ENCODE data around the gene UTY. TPM values are rescaled to one million over a fixed set of nuclear protein-coding genes. Genes with fewer than 3 reads are reported as not detected.

UTY gene
- total RNA-seq, 2 experiments from 2014 or later = 21.4 to 21.9 TPM

- Mint-ChIP-seq H3K4me1 (ENCODE audit: low read depth) (peaks cover 21% of the 10 kb centered on the region), H3K4me3 (peak overlapping the region; percentile 47), H3K27ac (peak overlapping the region; percentile 81), H3K9me3 (no peaks in the 10 kb centered on the region), H3K36me3 (ENCODE audit: low read depth) (peaks cover 3% of the 10 kb centered on the region), H3K27me3 (no peaks in the 10 kb centered on the region)
- POLR2A ChIA-PET = no interaction called here
- intact Hi-C loops (cut with micrococcal nuclease) = no loop called here
- CTCF ChIA-PET = interaction anchor here (0.9 kb wide), 1 partner anchor 27 kb away, joined by 4 read pairs; no protein-coding TSS in a partner anchor
- ATAC-seq (peak; percentile 71), DNase-seq (peak; percentile 27)
- no peak for TF ChIP-seq CTCF (IDR thresholded peaks at IDR 0.05)
Observed at GRCh38 chrY:13370868-13371800, 108.7 kb downstream of the UTY start.

DNA sequence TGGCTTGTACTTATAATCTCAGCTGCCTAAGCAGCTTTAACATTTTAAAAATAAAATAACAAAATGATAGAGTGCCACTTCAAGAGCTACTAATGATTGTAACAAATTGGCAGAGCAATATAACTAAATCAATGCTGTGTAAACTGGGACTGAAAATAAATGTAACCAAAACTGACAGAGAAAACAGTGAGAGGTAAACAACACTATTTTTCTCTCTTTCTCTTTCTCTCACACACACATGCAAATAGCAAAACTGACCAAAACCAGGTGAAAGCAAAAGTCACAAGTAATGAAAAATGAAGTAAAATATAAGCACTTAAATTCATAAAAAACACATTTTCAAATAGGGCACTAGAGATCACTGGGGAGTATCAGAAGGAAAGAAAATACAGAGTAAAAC, 109.6 kb downstream of the UTY start:
- TF ChIP-seq CTCF (IDR thresholded peaks at IDR 0.05) = no peak
- POLR2A ChIA-PET = no interaction called here
- intact Hi-C loops (cut with micrococcal nuclease) = no loop called here
- H3K27ac Mint-ChIP-seq = peak overlapping the region; percentile 81
- DNase-seq (no peak), ATAC-seq (no peak)
- H3K27me3 Mint-ChIP-seq = no peaks in the 10 kb centered on the region
- CTCF ChIA-PET = interaction anchor here (0.9 kb wide), 1 partner anchor 27 kb away, joined by 3 read pairs; no protein-coding TSS in a partner anchor
- peak overlapping the region; percentile 47 for H3K4me3 Mint-ChIP-seq
- H3K9me3 Mint-ChIP-seq = no peaks in the 10 kb centered on the region
- H3K36me3 Mint-ChIP-seq (ENCODE audit: low read depth) = peaks cover 3% of the 10 kb centered on the region
- peaks cover 21% of the 10 kb centered on the region for H3K4me1 Mint-ChIP-seq (ENCODE audit: low read depth)

DNA sequence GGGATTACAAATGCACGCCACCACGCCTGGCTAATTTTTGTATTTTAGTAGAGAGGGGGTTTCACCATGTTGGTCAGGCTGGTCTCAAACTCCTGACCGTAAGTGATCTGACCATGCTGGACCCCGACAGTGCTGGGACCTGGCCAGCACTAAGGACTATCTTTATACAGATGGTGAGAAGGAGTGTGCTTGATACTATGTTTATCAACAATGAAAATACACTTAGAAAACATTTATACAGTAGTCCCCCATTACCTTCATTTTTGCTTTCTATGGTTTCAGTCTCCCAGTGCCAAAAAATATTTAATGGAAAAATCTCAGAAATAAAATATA, 111.4 kb downstream of the UTY start:
- no peaks in the 10 kb centered on the region for H3K27me3 Mint-ChIP-seq
- ChIA-PET CTCF (interaction anchor here (1.2 kb wide), 1 partner anchor 11 kb away, joined by 3 read pairs; no protein-coding TSS in a partner anchor), POLR2A (no interaction called here)
- ATAC-seq (no peak), DNase-seq (no peak)
- H3K9me3 Mint-ChIP-seq = no peaks in the 10 kb centered on the region
- no peak overlapping the region for H3K27ac Mint-ChIP-seq
- peaks cover 2% of the 10 kb centered on the region for H3K36me3 Mint-ChIP-seq (ENCODE audit: low read depth)
- H3K4me3 Mint-ChIP-seq = no peak overlapping the region
- intact Hi-C loops (cut with micrococcal nuclease) = no loop called here
- no peak for TF ChIP-seq CTCF (IDR thresholded peaks at IDR 0.05)
- H3K4me1 Mint-ChIP-seq (ENCODE audit: low read depth) = peaks cover 24% of the 10 kb centered on the region

DNA sequence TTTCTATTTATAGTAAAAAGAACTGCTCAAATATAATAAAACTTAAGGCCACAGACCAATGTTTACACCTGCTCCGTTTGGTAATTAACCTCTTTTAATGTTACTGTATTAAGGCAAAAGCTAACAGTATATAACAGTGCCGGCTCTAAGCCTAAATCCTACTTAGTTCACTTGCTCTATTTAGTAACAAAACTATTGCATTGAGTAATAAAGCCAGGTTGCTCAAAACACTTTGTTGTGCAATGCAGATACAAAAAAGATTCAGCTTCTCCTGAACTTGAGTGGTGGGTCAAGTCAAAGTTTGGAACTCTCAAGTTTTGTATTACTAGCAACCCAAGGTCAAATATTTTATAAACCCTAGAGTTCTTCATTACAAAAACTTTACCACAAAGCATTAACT, 116.2 kb downstream of the UTY start:
- ChIA-PET POLR2A (no interaction called here), CTCF (interaction anchor here (1.5 kb wide), 1 partner anchor 20 kb away, joined by 4 read pairs; no protein-coding TSS in a partner anchor)
- Mint-ChIP-seq H3K4me3 (no peak overlapping the region), H3K4me1 (ENCODE audit: low read depth) (peaks cover 20% of the 10 kb centered on the region), H3K36me3 (ENCODE audit: low read depth) (peaks cover 11% of the 10 kb centered on the region), H3K27me3 (no peaks in the 10 kb centered on the region), H3K27ac (no peak overlapping the region), H3K9me3 (no peaks in the 10 kb centered on the region)
- TF ChIP-seq CTCF (IDR thresholded peaks at IDR 0.05) = no peak
- no peak for ATAC-seq
- DNase-seq = no peak
- intact Hi-C loops (cut with micrococcal nuclease) = no loop called here

GRCh38 chrY:13362662-13363061, 117.2 kb downstream of the UTY start:
- intact Hi-C loops (cut with micrococcal nuclease) = no loop called here
- POLR2A ChIA-PET = no interaction called here
- Mint-ChIP-seq H3K4me3 (no peak overlapping the region), H3K36me3 (ENCODE audit: low read depth) (peaks cover 15% of the 10 kb centered on the region), H3K9me3 (no peaks in the 10 kb centered on the region), H3K27ac (peak overlapping the region; percentile 63), H3K27me3 (no peaks in the 10 kb centered on the region), H3K4me1 (ENCODE audit: low read depth) (peaks cover 20% of the 10 kb centered on the region)
- CTCF ChIA-PET = no interaction called here
- ATAC-seq = no peak
- no peak for DNase-seq
- no peak for TF ChIP-seq CTCF (IDR thresholded peaks at IDR 0.05)

All from activated CD8-positive, alpha-beta T cell treated with anti-CD3 and anti-CD28 coated beads for 36 hours (primary cell).